GM21576 (cell line): Measurements from ENCODE around the gene DMAC2.
"Not testable (repeated sequence)": the region's sequence is repeated elsewhere in the genome, so short reads cannot be mapped to it uniquely, and the experiment has no call there.

Experiments used
- ATAC-seq: cut with Tn5 transposase; IDR thresholded peaks from one replicate; pipeline ENCODE4 v1.9.1; 2021; ENCODE audit warnings: mild to moderate bottlenecking, moderate library complexity; ENCODE audit not compliant: unreplicated experiment

The DMAC2 gene

DNA sequence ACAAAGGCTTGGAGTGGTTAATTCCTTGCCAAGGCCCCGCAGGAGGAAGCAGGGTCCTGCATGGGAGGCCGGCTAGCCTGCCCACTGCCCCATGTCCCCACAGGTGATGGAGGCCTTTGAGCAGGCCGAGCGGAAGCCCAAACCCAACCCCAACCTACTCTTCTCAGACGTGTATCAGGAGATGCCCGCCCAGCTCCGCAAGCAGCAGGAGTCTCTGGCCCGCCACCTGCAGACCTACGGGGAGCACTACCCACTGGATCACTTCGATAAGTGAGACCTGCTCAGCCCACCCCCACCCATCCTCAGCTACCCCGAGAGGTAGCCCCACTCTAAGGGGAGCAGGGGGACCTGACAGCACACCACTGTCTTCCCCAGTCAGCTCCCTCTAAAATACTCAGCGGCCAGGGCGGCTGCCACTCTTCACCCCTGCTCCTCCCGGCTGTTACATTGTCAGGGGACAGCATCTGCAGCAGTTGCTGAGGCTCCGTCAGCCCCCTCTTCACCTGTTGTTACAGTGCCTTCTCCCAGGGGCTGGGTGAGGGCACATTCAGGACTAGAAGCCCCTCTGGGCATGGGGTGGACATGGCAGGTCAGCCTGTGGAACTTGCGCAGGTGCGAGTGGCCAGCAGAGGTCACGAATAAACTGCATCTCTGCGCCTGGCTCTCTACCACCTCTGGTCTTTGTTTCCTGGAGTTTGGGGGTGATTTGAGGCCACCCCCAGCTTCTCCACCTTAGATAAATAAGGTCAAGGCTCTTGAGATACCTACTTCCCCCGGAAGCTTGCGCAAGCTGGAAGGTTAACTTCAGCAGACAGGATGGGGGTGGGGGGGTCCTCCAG is 15.2 kb downstream of the DMAC2 start:
- ATAC-seq: no peak

GRCh38 chr19:41422955-41423354 is 16.8 kb downstream of the DMAC2 start:
- ATAC-seq: no peak

DNA sequence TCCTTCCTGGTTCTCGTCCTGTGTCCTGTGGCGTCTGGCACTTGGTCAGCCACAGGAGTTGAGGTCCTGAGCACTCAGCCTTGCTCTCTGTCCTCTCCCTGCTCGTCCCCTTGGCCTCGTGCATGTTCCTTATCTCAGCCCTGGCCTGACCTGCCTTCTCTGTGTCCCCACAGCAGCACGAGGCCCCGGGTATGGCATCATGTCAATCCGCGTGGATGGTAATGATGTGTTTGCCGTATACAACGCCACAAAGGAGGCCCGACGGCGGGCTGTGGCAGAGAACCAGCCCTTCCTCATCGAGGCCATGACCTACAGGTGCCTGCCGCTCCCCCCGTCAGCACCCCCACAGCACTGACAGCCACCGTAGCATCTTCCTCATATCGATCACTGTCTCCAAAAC is 17.3 kb downstream of the DMAC2 start:
- no peak for ATAC-seq

DNA sequence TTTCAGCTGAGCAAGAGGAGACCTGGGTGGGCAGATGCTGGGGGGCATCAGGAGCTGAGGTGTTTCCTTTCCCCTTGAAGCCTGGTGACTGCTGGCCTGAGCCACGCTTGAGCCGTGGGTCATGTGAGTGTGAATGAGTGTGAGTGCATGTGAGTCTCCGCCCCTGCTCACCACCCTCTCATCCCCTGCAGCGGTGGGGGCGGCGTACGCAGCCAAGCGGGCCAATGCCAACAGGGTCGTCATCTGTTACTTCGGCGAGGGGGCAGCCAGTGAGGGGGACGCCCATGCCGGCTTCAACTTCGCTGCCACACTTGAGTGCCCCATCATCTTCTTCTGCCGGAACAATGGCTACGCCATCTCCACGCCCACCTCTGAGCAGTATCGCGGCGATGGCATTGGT is 17.7 kb downstream of the DMAC2 start:
- no peak for ATAC-seq

DNA sequence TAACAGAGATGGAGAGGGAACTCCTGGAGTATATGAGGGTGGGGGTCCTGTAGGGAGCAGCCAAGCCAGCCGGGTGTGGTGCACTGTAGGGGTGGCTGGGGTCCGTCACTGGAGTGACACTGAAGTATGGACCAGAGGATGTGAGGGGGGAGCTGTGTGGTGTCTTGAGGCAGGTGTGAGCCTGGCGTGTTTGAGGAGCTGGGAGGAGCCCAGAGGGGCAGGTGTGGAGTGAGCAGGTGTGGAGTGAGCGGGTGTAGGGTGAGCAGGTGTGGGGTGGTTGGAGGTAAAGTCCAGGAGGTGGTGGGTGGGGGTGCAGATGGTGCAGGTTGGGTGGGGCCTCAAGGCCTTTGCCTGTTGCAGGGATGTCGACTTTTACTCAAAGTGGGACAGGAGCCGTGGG is 18.4 kb downstream of the DMAC2 start:
- ATAC-seq: no peak

DNA sequence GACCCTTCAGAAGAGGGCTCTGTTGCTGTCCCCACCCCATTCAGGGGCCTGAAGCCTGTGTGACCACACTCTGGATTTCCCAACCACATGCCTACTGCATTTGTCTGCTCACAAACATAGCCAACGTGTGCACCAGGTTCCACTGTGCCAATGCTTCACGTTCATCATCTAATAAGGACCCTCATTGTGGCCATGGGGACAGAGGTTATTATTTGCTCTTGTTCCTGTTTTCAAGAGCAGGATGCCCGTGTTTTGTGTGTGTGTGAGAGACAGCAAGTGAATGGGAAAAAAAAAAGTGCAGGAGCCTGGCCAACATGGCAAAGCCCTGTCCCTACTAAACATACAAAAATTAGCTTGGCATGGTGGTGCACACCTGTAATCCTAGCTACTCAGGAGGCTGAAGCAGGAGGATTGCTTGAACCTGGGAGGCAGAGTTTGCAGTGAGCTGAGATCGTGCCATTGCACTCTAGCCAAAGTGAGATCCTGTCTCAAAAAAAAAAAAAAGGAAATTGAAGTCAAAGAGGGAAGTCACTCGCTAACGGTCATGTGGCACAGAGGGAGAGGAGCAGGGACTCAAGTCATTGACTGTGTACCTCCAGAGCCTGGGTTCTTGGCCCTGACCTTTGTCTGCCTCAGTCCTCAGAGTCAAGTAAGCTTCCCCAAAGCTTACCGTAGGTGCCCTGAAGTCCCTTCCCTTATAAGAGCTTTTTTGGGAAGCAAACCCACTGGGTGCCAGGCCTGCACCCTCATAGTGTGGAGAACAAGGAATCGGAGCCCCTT is 19.4 kb downstream of the DMAC2 start:
- ATAC-seq: no peak

GRCh38 chr19:41416194-41416674 is 23.5 kb downstream of the DMAC2 start:
- no peak for ATAC-seq

- ATAC-seq: no peak
Observed at GRCh38 chr19:41415154-41415571, 24.5 kb downstream of the DMAC2 start.

- no peak for ATAC-seq
Observed at GRCh38 chr19:41414461-41414860, 25.3 kb downstream of the DMAC2 start.

GRCh38 chr19:41413947-41414346 is 25.8 kb downstream of the DMAC2 start:
- ATAC-seq: no peak

- ATAC-seq: no peak
Observed at GRCh38 chr19:41412953-41413352, 26.8 kb downstream of the DMAC2 start.

DNA sequence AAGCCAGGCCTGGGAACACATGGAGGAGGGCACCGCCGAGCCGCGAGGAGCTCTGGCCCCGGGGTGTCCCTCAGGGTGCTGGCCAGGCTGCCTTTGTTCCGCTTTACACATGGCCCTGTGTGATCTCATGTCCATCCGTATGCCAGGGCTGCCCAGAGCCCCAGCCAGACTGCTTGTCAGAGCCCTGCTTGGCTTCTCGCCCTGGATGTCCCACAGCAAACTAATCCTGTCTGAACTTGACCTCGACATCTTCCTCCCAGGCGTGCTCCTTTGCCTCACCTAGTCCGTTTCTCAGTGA is 27.8 kb downstream of the DMAC2 start:
- ATAC-seq: no peak

GRCh38 chr19:41411100-41411967 is 28.4 kb downstream of the DMAC2 start:
- ATAC-seq: no peak

GRCh38 chr19:41410336-41411054 is 29.2 kb downstream of the DMAC2 start:
- no peak for ATAC-seq

DNA sequence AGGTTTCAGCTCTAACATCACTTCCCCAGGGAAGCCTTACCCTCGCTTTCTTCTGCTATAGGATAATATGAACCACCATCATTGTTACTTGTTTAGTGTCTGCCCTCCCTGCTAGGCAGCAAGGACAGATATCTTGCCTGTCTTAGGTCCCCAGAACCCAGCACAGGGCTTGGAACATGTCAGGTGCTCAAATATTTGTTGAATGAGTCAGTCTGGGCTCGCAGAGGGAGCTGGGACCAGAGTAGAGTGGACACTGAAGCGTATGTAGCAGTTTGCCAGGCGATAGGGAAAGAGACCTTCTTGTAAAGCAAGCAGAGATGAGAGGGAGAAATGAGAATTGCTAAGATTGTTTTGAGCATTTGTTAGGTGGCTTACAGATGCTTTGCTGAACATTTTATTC is 30.4 kb downstream of the DMAC2 start:
- ATAC-seq: no peak

DNA sequence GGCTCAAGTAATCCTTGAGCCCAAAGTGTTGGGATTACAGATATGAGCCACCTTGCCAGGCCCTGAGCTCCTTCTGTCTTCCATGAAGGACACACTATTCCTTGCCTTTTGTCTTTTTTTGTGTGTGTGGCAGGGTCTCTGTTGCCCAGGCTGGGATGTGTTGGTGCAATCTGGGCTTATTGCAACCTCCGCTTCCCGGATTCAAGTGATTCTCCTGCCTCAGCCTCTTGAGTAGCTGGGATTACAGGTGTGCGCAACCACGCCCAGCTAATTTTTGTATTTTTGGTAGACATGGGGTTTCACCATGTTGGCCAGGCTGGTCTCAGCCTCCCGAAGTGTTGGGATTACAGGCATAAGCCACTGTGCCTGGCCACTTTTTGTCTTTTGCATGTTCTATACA is 30.9 kb downstream of the DMAC2 start:
- ATAC-seq: not testable (repeated sequence)

GRCh38 chr19:41408256-41408655 is 31.5 kb downstream of the DMAC2 start:
- no peak for ATAC-seq

DNA sequence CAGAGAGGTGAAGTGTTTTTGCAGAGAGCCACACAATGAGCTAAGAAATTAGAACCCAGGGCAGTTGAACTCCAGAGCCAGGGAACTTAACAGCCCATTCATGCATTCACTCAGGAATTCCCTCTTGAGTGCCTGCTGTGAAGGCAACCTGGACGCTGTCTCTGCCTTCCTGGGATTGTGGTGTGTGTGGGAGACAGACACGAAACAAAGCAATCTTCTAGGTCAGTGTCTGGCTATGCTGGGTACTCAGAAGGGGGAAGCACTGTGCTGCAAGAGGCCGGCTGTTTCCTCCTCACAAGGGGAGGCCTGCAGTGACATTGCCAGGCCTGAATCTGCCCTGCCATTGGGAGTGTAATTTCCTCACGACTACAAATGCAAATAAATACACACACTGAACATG is 32.4 kb downstream of the DMAC2 start:
- ATAC-seq: no peak

DNA sequence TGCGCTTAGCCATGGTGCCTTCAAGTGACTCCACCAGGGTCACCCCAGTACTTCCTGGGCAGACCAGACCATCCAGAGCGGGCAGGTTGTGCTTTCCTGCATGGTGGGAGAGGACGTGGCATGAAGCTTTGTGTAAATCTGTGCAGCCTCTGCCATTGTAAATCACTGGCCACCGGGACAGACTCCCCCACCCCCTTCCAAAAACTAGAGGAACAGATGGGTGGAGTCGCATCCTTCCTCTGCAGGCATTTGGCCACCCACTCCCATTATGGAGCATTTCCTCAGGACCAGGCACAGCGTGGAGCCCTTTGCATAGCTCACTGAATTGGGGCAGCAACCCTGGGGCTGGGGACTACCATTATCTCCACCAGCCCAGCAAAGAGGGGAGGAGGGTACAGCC is 33.9 kb downstream of the DMAC2 start:
- ATAC-seq: no peak

GRCh38 chr19:41403181-41403970 is 36.3 kb downstream of the DMAC2 start:
- ATAC-seq: no peak
